ENCODE results near the gene CD84. TPM values are rescaled to one million over a fixed set of nuclear protein-coding genes. Genes with fewer than 3 reads are reported as not detected.
A peak's percentile ranks its signal among the peaks of the same experiment; 100 is the strongest.

The CD84 gene
- total RNA-seq, 1 donor from 2014 or later = not detected

DNA sequence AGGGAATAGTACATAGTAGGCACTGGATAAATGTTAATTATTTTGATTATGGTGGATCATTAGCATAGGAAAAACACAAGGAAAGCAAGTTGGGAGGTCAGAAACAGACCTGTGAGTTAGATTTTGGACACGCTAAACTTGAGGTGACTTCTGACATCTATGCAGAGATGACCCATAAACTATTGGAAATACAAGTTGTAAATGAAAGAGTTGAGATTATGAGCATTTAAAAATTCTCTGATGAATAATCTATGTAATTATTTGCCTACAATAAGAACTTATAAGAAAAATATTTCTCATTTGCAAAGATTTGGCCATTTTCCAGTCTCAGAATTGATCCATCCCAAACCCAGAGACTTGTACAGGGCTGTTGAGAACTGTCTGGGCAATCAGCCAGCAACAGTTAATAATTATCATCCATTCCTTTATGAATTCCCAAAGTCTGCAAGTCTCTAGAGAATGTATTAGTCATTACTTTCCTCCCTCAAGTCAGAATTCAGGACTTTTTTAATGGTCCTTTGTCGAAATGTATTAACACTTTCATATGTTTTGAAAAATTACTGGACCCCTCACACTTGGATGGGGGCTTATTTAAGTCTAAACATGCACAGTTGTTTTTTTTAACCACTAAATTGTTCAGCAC is 36.9 kb downstream of the CD84 start:
- TF ChIP-seq, protein P1, sequence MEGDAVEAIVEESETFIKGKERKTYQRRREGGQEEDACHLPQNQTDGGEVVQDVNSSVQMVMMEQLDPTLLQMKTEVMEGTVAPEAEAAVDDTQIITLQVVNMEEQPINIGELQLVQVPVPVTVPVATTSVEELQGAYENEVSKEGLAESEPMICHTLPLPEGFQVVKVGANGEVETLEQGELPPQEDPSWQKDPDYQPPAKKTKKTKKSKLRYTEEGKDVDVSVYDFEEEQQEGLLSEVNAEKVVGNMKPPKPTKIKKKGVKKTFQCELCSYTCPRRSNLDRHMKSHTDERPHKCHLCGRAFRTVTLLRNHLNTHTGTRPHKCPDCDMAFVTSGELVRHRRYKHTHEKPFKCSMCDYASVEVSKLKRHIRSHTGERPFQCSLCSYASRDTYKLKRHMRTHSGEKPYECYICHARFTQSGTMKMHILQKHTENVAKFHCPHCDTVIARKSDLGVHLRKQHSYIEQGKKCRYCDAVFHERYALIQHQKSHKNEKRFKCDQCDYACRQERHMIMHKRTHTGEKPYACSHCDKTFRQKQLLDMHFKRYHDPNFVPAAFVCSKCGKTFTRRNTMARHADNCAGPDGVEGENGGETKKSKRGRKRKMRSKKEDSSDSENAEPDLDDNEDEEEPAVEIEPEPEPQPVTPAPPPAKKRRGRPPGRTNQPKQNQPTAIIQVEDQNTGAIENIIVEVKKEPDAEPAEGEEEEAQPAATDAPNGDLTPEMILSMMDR (IDR thresholded peaks at IDR 0.05; ENCODE audit: unreplicated experiment) = no peak
- Mint-ChIP-seq H3K4me1 (ENCODE audit: low read depth) (peaks cover 38% of the 10 kb centered on the region), H3K36me3 (ENCODE audit: insufficient read depth) (no peaks in the 10 kb centered on the region), H3K27ac (no peak overlapping the region), H3K27me3 (no peaks in the 10 kb centered on the region), H3K9me3 (ENCODE audit: low read depth) (no peaks in the 10 kb centered on the region), H3K4me3 (ENCODE audit: low read depth) (no peak overlapping the region)
- DNase-seq (ENCODE audit: low spot score, unreplicated experiment) = no peak

DNA sequence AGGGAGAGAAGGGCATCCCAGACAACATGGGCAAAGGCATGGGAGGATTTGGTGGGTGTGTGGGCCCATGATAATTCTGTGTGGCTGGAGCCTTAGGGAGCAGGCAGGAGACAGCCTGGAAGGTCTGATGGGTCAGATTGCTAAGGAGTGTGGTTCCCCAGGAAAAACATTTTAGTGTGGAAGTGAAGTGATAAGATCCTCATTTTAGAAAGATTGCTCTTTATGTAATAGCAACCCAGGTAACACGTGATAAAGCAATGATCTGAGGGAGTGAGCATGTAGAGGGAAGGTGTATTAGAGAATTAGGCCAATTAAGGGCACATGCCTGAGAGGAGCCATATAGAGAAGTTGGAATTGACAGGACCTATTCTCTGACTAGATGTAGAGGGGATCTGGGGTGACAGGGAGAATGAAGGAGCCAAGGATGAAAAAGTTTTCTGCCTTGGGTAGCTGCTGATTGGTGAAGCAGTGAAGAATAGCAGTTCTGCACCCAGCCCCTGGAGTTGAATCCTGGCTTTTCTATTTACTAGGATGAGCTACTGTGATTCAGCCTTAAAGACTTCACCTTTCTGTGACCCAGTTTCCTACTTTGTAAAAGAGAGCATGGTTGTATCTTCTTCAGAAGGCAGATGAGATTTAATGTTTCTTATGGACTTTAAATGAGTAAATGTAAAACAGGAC is 37.5 kb downstream of the CD84 start:
- no peak for DNase-seq (ENCODE audit: low spot score, unreplicated experiment)
- TF ChIP-seq, protein P1 (IDR thresholded peaks at IDR 0.05; ENCODE audit: unreplicated experiment) = no peak
- Mint-ChIP-seq H3K4me3 (ENCODE audit: low read depth) (no peak overlapping the region), H3K36me3 (ENCODE audit: insufficient read depth) (no peaks in the 10 kb centered on the region), H3K9me3 (ENCODE audit: low read depth) (no peaks in the 10 kb centered on the region), H3K27me3 (no peaks in the 10 kb centered on the region), H3K27ac (no peak overlapping the region), H3K4me1 (ENCODE audit: low read depth) (peaks cover 42% of the 10 kb centered on the region)

DNA sequence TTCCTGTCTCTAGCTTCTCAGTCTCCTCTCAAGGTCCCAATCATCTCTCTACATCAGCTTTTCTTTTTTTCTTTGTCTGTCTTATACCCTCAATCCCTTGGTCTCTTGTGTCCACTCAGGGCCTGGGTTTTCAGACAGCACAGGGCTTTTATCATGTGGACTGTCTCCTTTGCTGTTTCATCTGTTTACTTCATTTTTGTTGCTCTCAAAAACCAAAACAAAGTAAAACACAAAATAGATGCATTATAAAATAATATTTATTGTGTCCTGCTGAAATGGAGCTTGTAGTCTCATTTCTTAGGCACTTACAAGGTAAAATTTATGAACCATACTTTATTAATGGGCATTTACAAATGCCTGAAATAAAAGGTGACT is 38.5 kb downstream of the CD84 start:
- H3K9me3 Mint-ChIP-seq (ENCODE audit: low read depth) = peaks cover 8% of the 10 kb centered on the region
- peaks cover 3% of the 10 kb centered on the region for H3K36me3 Mint-ChIP-seq (ENCODE audit: insufficient read depth)
- peak overlapping the region; percentile 20 for H3K4me3 Mint-ChIP-seq (ENCODE audit: low read depth)
- DNase-seq (ENCODE audit: low spot score, unreplicated experiment) = no peak
- H3K27me3 Mint-ChIP-seq = no peaks in the 10 kb centered on the region
- peaks cover 51% of the 10 kb centered on the region for H3K4me1 Mint-ChIP-seq (ENCODE audit: low read depth)
- TF ChIP-seq, protein P1 (IDR thresholded peaks at IDR 0.05; ENCODE audit: unreplicated experiment) = no peak
- peak overlapping the region; percentile 78 for H3K27ac Mint-ChIP-seq

DNA sequence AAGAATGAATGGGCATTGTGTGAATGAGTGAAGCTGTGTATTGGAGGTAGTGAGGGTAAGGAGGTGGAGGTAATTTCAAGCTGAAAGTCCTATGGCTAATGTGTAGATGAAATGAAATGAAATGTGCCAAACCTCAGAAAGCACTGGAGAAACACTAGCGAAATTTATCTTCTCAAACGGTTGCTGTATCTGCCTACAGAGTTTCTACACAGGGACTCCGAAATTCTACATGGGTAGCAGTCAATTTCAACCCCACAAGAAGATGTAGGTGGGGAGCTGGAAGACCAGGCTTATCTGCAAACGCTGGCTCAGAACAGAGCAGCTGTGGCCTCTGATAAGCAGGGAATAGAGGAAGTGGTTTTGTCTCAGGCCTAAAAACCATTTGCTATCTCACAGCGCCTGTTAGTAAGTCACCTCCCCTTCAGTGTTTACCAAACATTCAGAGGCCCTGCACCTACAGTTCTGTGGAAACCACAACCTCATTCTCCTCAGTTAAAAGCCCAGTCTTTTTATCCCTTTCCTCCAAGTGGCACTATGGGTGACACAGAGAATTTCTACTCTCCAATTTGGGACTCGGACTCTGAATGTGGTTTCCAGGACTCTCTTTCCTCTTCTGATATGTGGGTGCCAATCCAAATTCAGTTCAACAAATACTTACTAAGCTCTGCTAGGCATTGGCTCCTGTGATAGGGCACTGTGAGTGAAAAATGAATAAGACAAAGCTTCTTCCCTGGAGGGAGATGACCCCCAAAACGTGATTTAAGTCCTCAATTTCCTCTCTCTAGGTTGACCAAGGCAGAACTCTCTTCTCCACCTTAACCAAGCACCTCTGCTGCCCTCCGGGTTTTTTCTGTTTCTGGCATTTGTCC is 39.1 kb downstream of the CD84 start:
- H3K4me3 Mint-ChIP-seq (ENCODE audit: low read depth) = peak overlapping the region; percentile 20
- H3K4me1 Mint-ChIP-seq (ENCODE audit: low read depth) = peaks cover 51% of the 10 kb centered on the region
- no peaks in the 10 kb centered on the region for H3K27me3 Mint-ChIP-seq
- peaks cover 4% of the 10 kb centered on the region for H3K36me3 Mint-ChIP-seq (ENCODE audit: insufficient read depth)
- TF ChIP-seq, protein P1 (IDR thresholded peaks at IDR 0.05; ENCODE audit: unreplicated experiment) = no peak
- no peak for DNase-seq (ENCODE audit: low spot score, unreplicated experiment)
- peak overlapping the region; percentile 78 for H3K27ac Mint-ChIP-seq
- peaks cover 10% of the 10 kb centered on the region for H3K9me3 Mint-ChIP-seq (ENCODE audit: low read depth)

DNA sequence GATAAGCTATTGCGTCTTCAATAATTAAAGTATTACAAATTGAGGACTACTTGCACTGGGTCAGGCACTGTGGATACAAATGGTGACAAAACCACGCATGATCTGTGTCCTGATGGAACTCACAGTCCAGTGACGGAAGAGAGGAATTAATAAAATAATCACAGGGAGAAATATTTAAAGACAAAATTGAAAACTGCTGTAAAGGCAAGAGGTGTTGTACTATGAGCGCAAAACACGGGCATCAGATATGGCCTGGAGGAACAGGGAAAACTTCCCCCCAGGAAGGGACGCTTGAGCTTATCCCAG is 39.7 kb downstream of the CD84 start:
- H3K4me1 Mint-ChIP-seq (ENCODE audit: low read depth) = peaks cover 51% of the 10 kb centered on the region
- H3K27ac Mint-ChIP-seq = peak overlapping the region; percentile 78
- H3K36me3 Mint-ChIP-seq (ENCODE audit: insufficient read depth) = peaks cover 6% of the 10 kb centered on the region
- H3K9me3 Mint-ChIP-seq (ENCODE audit: low read depth) = peaks cover 14% of the 10 kb centered on the region
- TF ChIP-seq, protein P1 (IDR thresholded peaks at IDR 0.05; ENCODE audit: unreplicated experiment) = no peak
- no peaks in the 10 kb centered on the region for H3K27me3 Mint-ChIP-seq
- peak overlapping the region; percentile 2 for H3K4me3 Mint-ChIP-seq (ENCODE audit: low read depth)
- DNase-seq (ENCODE audit: low spot score, unreplicated experiment) = no peak

Measured in progenitor cell of endocrine pancreas (in vitro differentiated cells).